ENCODE measurements around the gene U2AF2. TPM values are rescaled to one million over a fixed set of nuclear protein-coding genes. Genes with fewer than 3 reads are reported as not detected.

The U2AF2 gene
- total and polyA plus RNA-seq, 2 of the 8 experiments (the other 6 are each of a cell fraction or from before 2014, with no cell fraction given), result 162 to 252 TPM

GRCh38 chr19:55616395-55616875, 38.4 kb upstream of the U2AF2 start (continued):
- TF ChIP-seq CHD7 (IDR thresholded peaks at IDR 0.05; ENCODE audit: insufficient replicate concordance, low read length) (no peak), SP4 (IDR thresholded peaks at IDR 0.05; ENCODE audit: low read length) (no peak), EZH2 (IDR thresholded peaks at IDR 0.05; ENCODE audit: low read depth, low read length, severe bottlenecking) (no peak), GTF2F1 (IDR thresholded peaks at IDR 0.05; ENCODE audit: borderline replicate concordance, low read depth, low read length) (no peak), SIX5 (IDR thresholded peaks at IDR 0.05; ENCODE audit: low read depth, low read length) (no peak), TAF7 (optimal IDR thresholded peaks at IDR 0.05; ENCODE audit: borderline replicate concordance, low read depth, low read length) (no peak), CBX5 (IDR thresholded peaks at IDR 0.05; ENCODE audit: low read depth, low read length) (no peak), NRF1 (IDR thresholded peaks at IDR 0.05; ENCODE audit: low read depth, low read length) (no peak), SRF (IDR thresholded peaks at IDR 0.05; ENCODE audit: low read depth, low read length) (no peak), KDM5A (IDR thresholded peaks at IDR 0.05; ENCODE audit: low read length) (no peak), POLR2AphosphoS5 (IDR thresholded peaks at IDR 0.05; ENCODE audit: low read depth, low read length) (no peak), EP300 (IDR thresholded peaks at IDR 0.05; ENCODE audit: borderline replicate concordance in 1 of 2, low read depth in 2 of 2, low read length in 2 of 2) (no peak)

Measured in H1 (cell line).